C4-2B (cell line): ENCODE results near the gene HOXD11.

Source experiments
- ZFX ChIP-seq: fragments of 450-650 bp; IDR thresholded peaks from 2 replicates; pipeline ENCODE4 v1.6.1; 2017
- TF ChIP-seq, protein P1 (sequence below): fragments of 450-650 bp; conservative IDR thresholded peaks from 2 replicates; pipeline ENCODE4 v1.5.1; 2017; ENCODE audit warnings: mild to moderate bottlenecking

DNA sequence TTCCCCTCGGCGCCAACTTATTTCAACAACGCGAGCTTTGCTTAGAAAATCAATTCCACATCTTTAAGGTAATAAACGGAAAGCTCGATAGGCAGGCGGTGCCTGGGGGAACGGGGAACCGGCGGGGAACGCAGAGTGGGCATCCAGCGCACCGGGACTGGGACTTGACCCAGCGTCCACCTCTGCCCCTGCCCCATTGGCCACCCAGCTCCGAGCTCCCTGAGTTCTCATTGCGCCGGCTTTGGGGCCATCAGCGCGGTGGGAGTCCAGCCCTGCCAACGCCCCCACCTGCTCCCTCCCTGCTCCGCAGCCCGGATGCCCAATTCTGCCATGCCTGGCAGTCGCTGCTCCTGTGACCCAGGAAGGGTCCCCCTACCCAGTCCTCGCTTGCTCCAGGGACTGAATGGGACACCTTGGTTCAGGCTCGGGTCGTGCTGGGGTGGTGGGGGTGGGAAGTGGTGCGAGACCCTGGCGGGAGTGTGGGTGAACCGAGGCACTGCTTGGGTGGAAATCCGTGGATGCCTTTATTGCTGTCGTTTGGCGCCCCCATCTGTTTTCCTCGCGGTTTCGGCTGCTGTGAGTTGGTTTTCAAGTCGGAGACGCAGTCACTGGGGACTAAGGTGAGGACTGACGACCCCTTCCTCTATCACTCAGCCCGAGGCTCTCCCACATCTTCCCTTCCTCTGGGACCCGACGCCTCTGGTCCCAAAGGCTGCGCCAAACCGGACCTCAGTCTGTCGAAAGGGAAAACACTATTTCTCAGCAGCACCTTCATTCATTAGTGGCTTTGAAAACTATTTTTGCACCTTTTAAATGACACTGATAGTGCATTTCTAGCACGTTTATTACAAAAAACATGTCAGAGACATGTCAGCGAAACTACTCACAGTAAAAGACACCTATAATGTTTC is 21.0 kb upstream of the HOXD11 start:
- TF ChIP-seq, protein P1, sequence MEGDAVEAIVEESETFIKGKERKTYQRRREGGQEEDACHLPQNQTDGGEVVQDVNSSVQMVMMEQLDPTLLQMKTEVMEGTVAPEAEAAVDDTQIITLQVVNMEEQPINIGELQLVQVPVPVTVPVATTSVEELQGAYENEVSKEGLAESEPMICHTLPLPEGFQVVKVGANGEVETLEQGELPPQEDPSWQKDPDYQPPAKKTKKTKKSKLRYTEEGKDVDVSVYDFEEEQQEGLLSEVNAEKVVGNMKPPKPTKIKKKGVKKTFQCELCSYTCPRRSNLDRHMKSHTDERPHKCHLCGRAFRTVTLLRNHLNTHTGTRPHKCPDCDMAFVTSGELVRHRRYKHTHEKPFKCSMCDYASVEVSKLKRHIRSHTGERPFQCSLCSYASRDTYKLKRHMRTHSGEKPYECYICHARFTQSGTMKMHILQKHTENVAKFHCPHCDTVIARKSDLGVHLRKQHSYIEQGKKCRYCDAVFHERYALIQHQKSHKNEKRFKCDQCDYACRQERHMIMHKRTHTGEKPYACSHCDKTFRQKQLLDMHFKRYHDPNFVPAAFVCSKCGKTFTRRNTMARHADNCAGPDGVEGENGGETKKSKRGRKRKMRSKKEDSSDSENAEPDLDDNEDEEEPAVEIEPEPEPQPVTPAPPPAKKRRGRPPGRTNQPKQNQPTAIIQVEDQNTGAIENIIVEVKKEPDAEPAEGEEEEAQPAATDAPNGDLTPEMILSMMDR = peak; percentile 67
- TF ChIP-seq ZFX = no peak
